ENCODE data around the gene CACNA1I.

- TF ChIP-seq CTCF (IDR thresholded peaks at IDR 0.05; ENCODE audit: insufficient read depth, low read length, poor library complexity, severe bottlenecking) = no peak
- TF ChIP-seq EZH2phosphoT487 (conservative IDR thresholded peaks at IDR 0.05; ENCODE audit: low read length) = no peak
Observed at GRCh38 chr22:39728236-39728860, 157.8 kb downstream of the CACNA1I start.

Measured in SU-DHL-6 (cell line).